Psoas muscle (tissue), 8 donors: Measurements from ENCODE around the gene ZNF789. TPM values are rescaled to one million over a fixed set of nuclear protein-coding genes. Genes with fewer than 3 reads are reported as not detected.

Source experiments
- ATAC-seq, 4 donors: fragments of 200-7000 bp; cut with Tn5 transposase; one replicate each; pipeline ENCODE4 v1.9.1; 2020; ENCODE audit warnings: moderate library complexity in 3 of 4, mild to moderate bottlenecking in 2 of 4
- DNase-seq, 2 donors: peaks; one replicate each; pipeline ENCODE4 v3.0.0-alpha.2; 2020
- H3K27ac ChIP-seq: fragments of 200-600 bp; one replicate; pipeline ENCODE4 v1.8.0; 2022
- H3K27me3 ChIP-seq, 3 donors: fragments of 200-600 bp in 1 of 3; one replicate each; pipeline versions ENCODE4 v1.6.1 to v1.8.0; 2013 to 2022; ENCODE audit warnings: low read length in 2 of 3, mild to moderate bottlenecking in 2 of 3, moderate library complexity in 1 of 3; ENCODE audit not compliant: insufficient read depth in 3 of 3
- H3K36me3 ChIP-seq, 2 donors: fragments of 200-600 bp in 1 of 2; one replicate each; pipeline versions ENCODE4 v1.6.1 to v1.8.0; 2013 to 2022; ENCODE audit warnings: low read depth in 1 of 2, mild to moderate bottlenecking in 1 of 2, moderate library complexity in 1 of 2; ENCODE audit not compliant: insufficient read depth in 1 of 2
- H3K4me1 ChIP-seq: fragments of 200-600 bp; one replicate; pipeline ENCODE4 v1.8.0; 2022
- H3K4me3 ChIP-seq: fragments of 200-600 bp; one replicate; pipeline ENCODE4 v1.8.0; 2022; ENCODE audit warnings: mild to moderate bottlenecking
- H3K9me3 ChIP-seq: fragments of 200-600 bp; one replicate; pipeline ENCODE4 v1.8.0; 2022
- WGBS, 3 donors: extraction: QIAGEN DNeasy Blood & Tissue Kit; methylation state at CpG; one replicate each; pipeline versions ENCODE4 v1.1.6 to v1.1.7; 2013; 5-methylcytosine and 5-hydroxymethylcytosine counted together
- intact Hi-C, 2 donors: fragments of 100-400 bp; cut with DNase I; formaldehyde crosslinking; loops; one replicate each; pipeline versions ENCODE4 v1.11.0 to v1.14.2; 2022
- polyA plus RNA-seq, 3 donors: library from polyadenylated mRNA; stranded (reverse); fragments of 200-250 nt; gene quantifications; one replicate each; pipeline ENCODE4 v1.2.3, GENCODE V29; 2013
- total RNA-seq, 4 donors: library from RNA; stranded (reverse); fragmentation: NEBNext Ultra II Directional in 2 of 4; extraction: Animal tissue kit (Norgen Biotek cat#: 25700) in 2 of 4; gene quantifications; one replicate each; pipeline versions ENCODE4 v1.2.1 to v1.2.4, GENCODE V29; 2021 to 2023
- TF ChIP-seq, protein P1 (sequence below): fragments of 200-600 bp; IDR thresholded peaks from one replicate; pipeline ENCODE4 v1.8.0; 2022; ENCODE audit warnings: antibody characterized with exemption
- donor health status: healthy with polysubstance abuse.
- donor health status: DM: no; HTN: no; CAD: no; lungs with moderate emphysema.
- donor health status: Bipolar disorder and iron deficiency.
- donor health status: healthy.
- donor health status: DM: yes; HTN: yes; CAD: no.
- donor health status: DM: no; HTN: no; CAD: no.
- donor health status: DM: no; HTN: no; CAD: no.
- donor health status: DM: yes; HTN: yes; CAD: no.

Gene ZNF789
- total and polyA plus RNA-seq, 7 donors, result 1.6 to 6.2 (median 2.4) TPM

DNA sequence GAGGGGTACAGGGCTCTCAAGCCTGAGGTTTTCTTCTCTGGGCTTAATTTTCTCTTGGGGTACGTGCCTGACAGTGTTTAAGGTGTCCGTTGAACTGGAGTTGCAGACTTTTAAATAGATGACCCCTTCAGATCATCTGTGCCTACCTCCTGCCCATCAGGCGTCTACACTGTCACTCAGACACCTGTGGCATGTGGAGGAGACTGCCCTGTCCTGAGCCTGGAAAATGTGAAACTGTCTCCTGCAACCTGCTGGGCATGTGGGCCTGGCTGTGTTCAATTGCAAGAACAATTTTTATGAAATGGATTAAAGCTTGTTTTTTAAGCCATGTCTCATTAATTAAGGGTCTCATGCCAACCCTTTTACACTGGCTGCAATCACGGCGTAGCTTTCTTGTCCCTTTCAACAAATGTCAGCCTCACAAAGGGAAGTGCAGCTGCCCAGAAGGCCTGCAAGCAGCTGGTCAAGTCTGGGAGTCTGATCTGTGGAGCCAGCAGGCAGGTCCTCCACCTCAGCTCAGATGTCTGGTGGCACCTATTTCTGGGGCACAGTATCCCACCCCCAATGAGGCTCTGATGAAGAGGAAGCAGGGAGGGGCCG lies 15.5 kb upstream of the ZNF789 start:
- H3K4me3 ChIP-seq, result no peak overlapping the region
- H3K27ac ChIP-seq, result no peak overlapping the region
- DNase-seq (peak in 1 of 2 donors; percentile 13), ATAC-seq (peak in 1 of 4 donors; percentile 32)
- TF ChIP-seq, protein P1, sequence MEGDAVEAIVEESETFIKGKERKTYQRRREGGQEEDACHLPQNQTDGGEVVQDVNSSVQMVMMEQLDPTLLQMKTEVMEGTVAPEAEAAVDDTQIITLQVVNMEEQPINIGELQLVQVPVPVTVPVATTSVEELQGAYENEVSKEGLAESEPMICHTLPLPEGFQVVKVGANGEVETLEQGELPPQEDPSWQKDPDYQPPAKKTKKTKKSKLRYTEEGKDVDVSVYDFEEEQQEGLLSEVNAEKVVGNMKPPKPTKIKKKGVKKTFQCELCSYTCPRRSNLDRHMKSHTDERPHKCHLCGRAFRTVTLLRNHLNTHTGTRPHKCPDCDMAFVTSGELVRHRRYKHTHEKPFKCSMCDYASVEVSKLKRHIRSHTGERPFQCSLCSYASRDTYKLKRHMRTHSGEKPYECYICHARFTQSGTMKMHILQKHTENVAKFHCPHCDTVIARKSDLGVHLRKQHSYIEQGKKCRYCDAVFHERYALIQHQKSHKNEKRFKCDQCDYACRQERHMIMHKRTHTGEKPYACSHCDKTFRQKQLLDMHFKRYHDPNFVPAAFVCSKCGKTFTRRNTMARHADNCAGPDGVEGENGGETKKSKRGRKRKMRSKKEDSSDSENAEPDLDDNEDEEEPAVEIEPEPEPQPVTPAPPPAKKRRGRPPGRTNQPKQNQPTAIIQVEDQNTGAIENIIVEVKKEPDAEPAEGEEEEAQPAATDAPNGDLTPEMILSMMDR, result no peak
- H3K36me3 ChIP-seq, result peaks cover 3 to 84% of the 10 kb centered on the region in 2 donors
- intact Hi-C loops, result loop anchor here in 1 of 2 donors (2.0 kb wide), 1 partner anchor 34 kb away; no protein-coding TSS in a partner anchor
- no peaks in the 10 kb centered on the region for H3K27me3 ChIP-seq
- H3K9me3 ChIP-seq, result no peaks in the 10 kb centered on the region
- H3K4me1 ChIP-seq, result peaks cover 7% of the 10 kb centered on the region
- WGBS, 3 donors, result 57 to 70% (median 63%) methylated on average over 6 of the region's 6 CpGs

DNA sequence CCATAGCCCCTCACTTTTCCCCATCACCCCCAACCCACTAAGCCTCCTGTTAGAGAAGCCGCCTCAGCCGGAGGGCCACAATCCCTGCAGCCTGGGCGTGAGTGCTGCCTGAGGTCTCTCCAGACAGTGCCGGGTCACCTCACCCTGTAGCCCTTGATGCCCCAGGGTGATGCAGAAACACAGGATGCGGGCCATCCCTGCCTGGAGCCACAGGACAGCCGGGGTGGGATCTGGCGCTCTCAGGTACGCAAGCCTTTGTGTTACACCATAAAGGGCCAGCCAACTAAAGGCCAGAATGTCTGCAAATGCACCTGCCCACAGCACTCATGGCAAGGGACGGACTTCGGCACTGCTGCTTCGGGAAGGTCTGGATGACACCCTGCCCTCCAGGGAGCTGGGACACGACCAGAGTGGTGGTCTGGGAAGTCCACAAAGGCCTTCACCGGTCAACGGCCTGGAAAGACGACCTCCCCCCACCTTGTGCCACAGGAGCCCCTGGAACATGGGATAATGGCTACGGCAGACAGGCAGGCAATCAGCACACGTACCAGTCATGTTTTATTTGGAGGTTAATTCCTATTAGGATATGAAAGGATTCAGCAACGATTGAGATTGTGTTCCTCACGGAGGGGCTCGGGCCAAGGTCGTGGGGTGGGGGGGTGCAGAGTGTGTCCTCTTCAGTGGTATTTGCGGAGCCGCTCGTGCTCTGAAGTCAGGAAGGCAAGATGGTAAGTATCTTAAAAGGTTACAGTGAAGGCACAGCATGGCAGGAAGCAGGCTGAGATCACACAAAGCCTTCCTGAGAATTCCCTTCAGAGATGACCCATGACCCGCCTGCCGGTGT lies 14.8 kb upstream of the ZNF789 start:
- intact Hi-C loops, result loop anchor here in 1 of 2 donors (2.0 kb wide), 1 partner anchor 35 kb away; no protein-coding TSS in a partner anchor
- TF ChIP-seq, protein P1, result no peak
- 63 to 68% (median 68%) methylated on average over 26 of the region's 26 CpGs for WGBS, 3 donors
- peak in 1 of 4 donors; percentile 4 for ATAC-seq
- Histone ChIP-seq H3K36me3 (peaks cover 3 to 83% of the 10 kb centered on the region in 2 donors), H3K4me3 (no peak overlapping the region), H3K27me3 (no peaks in the 10 kb centered on the region), H3K9me3 (no peaks in the 10 kb centered on the region), H3K4me1 (peaks cover 13% of the 10 kb centered on the region), H3K27ac (no peak overlapping the region)
- peak in 1 of 2 donors; percentile 40 for DNase-seq

DNA sequence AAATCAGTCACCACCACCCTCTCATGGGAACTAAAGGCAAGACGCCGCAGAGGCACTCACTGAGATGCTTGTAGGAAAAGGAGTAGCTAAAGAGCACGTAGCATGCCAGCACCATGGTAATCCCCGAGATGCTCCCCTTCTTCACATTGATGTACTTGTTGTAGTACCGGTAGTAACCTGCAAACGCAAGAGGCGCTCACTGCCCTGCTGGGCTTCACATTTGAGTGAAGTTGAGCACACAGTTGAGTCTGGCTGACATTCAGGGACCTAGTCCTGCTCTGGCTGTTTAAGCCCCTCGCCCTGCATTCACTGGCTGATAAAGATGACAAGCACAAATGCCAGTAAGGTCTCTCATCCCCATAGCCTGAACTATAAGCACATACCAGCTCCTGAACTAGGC lies 13.6 kb upstream of the ZNF789 start:
- intact Hi-C loops, result no loop called here
- TF ChIP-seq, protein P1, result peak; percentile 13

DNA sequence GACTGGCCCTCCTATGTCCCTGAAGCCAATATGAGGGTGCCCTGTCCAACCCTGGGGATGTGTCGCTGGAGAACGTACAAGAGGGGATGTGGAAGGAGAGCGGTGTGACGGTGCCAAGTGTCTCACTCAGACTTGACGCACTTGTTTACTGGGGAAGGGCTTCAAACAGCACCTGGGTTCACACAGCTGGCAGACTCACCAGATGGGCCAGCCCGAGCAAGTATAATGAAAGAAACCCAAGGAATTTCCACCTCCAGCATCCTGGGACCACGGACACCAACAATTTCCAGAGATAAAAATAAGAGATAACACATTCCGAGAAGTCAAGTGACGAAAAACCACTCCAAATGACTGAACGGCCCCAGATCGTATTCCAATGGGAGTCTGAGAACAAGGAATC lies 12.0 kb upstream of the ZNF789 start:
- Histone ChIP-seq H3K36me3 (peaks cover 3 to 68% of the 10 kb centered on the region in 2 donors), H3K4me3 (no peak overlapping the region), H3K9me3 (no peaks in the 10 kb centered on the region), H3K27ac (no peak overlapping the region), H3K4me1 (peaks cover 36% of the 10 kb centered on the region), H3K27me3 (no peaks in the 10 kb centered on the region)
- intact Hi-C loops, result no loop called here
- 72 to 75% (median 73%) methylated on average over 11 of the region's 11 CpGs for WGBS, 3 donors
- DNase-seq, result no peak
- TF ChIP-seq, protein P1, result no peak
- no peak for ATAC-seq

More for the DNA sequence above, 13.6 kb upstream of the ZNF789 start:
- H3K27ac ChIP-seq, result no peak overlapping the region
- DNase-seq (peak in 1 of 2 donors; percentile 44), ATAC-seq (peak in 2 of 4 donors; percentile 38)
- WGBS, 3 donors, result 84 to 89% (median 85%) methylated on average over 8 of the region's 8 CpGs
- no peak overlapping the region for H3K4me3 ChIP-seq
- no peaks in the 10 kb centered on the region for H3K9me3 ChIP-seq
- H3K36me3 ChIP-seq, result peaks cover 3 to 80% of the 10 kb centered on the region in 2 donors
- H3K4me1 ChIP-seq, result peaks cover 23% of the 10 kb centered on the region
- H3K27me3 ChIP-seq, result no peaks in the 10 kb centered on the region
